ENCODE results near the gene MYOZ2.

MYOZ2 gene

DNA sequence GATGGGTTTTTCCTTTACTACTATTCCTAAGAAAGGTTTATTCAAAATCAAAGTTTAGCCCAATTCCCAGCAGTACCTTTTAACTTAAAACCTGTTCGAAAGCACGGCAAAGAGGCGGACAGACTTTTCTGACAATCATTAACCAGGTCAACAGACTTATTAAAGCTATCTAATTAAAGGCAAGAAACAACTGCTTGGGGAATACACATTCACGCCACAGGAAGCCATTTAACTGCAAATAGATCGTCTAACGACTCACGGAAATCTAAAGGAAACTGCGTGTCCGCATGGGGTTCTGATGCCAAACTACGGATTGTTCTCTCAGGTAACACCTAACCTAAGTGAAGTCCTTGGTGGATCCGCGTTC, 76.2 kb downstream of the MYOZ2 start:
- no peak for ATAC-seq
- TF ChIP-seq GLIS3 (CRISPR knock-in tag; IDR thresholded peaks at IDR 0.05) (no peak), PPARA (CRISPR knock-in tag; IDR thresholded peaks at IDR 0.05; ENCODE audit: borderline replicate concordance) (no peak), ZNF70 (CRISPR knock-in tag; IDR thresholded peaks at IDR 0.05) (no peak), ZFP3 (CRISPR knock-in tag; IDR thresholded peaks at IDR 0.05) (no peak), ARNTL (CRISPR knock-in tag; IDR thresholded peaks at IDR 0.05; ENCODE audit: borderline replicate concordance, low read depth) (no peak), TCF4 (CRISPR knock-in tag; IDR thresholded peaks at IDR 0.05; ENCODE audit: borderline replicate concordance) (no peak), ISL1 (CRISPR knock-in tag; IDR thresholded peaks at IDR 0.05) (no peak), ZC3H10 (CRISPR knock-in tag; IDR thresholded peaks at IDR 0.05) (no peak)
- TF ChIP-seq, protein P1, sequence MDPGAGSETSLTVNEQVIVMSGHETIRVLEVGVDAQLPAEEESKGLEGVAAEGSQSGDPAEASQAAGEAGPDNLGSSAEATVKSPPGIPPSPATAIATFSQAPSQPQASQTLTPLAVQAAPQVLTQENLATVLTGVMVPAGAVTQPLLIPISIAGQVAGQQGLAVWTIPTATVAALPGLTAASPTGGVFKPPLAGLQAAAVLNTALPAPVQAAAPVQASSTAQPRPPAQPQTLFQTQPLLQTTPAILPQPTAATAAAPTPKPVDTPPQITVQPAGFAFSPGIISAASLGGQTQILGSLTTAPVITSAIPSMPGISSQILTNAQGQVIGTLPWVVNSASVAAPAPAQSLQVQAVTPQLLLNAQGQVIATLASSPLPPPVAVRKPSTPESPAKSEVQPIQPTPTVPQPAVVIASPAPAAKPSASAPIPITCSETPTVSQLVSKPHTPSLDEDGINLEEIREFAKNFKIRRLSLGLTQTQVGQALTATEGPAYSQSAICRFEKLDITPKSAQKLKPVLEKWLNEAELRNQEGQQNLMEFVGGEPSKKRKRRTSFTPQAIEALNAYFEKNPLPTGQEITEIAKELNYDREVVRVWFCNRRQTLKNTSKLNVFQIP (CRISPR knock-in tag; IDR thresholded peaks at IDR 0.05; ENCODE audit: borderline replicate concordance, low read depth) = no peak

DNA sequence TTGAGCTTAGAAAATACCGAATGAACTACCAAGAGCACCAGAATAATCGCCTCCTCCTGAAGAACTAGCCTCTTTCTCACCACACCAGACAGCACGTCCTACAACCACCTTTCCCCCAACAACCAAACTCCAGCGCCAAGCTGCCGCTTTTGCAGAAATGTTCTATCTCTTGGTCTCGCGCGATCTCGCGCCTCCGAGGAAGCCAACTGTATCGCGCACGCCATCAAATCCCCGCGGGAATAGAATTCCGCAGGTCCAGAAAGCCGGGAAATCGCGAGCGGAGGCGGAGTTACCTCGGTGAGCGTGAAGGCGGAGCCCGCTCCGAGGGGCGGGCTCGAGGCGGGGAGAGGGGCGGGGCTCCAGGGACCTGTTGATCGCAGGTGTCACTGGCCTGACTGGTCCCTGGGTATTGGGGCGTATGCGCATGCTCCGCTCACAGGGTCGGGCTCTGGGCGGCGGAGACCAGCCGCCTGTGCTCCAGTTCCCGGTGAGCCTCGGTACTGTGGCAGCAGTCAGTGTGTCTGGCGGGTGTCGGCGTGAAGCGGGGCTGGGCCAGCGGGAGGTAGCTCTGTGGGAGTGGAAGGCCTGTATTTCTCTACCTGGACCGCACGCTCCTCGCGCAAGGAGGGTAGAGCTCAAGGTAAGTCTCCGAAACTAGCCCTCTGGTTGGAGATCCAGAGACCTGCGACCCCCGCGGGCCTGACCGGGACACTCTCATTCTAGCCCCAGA, 76.8 kb downstream of the MYOZ2 start, which contains the start of gene USP53:
TSS of gene USP53 (plus strand) at position 480 of the 730 bp plus-strand sequence. CDS start 27,047 bp downstream, outside the sequence.
- TF ChIP-seq ZFP3 (CRISPR knock-in tag; IDR thresholded peaks at IDR 0.05) (peak; percentile 22; the same call in 1 of the 2 replicates), GLIS3 (CRISPR knock-in tag; IDR thresholded peaks at IDR 0.05) (0 out of 2 replicates have a peak, but pooled peaks have one; percentile 38), TCF4 (CRISPR knock-in tag; IDR thresholded peaks at IDR 0.05; ENCODE audit: borderline replicate concordance) (no peak), CSDC2 (CRISPR knock-in tag; IDR thresholded peaks at IDR 0.05) (no peak), RARB (CRISPR knock-in tag; IDR thresholded peaks at IDR 0.05) (no peak), PPARA (CRISPR knock-in tag; IDR thresholded peaks at IDR 0.05; ENCODE audit: borderline replicate concordance) (no peak), ARNTL (CRISPR knock-in tag; IDR thresholded peaks at IDR 0.05; ENCODE audit: borderline replicate concordance, low read depth) (no peak), TOX (CRISPR knock-in tag; IDR thresholded peaks at IDR 0.05; ENCODE audit: borderline replicate concordance) (no peak), SNAI2 (CRISPR knock-in tag; IDR thresholded peaks at IDR 0.05) (no peak), BACH2 (CRISPR knock-in tag; IDR thresholded peaks at IDR 0.05; ENCODE audit: borderline replicate concordance) (no peak), ZNF70 (CRISPR knock-in tag; IDR thresholded peaks at IDR 0.05) (no peak), ZC3H10 (CRISPR knock-in tag; IDR thresholded peaks at IDR 0.05) (no peak), OSR1 (CRISPR knock-in tag; IDR thresholded peaks at IDR 0.05) (no peak)
- TF ChIP-seq, protein P2, sequence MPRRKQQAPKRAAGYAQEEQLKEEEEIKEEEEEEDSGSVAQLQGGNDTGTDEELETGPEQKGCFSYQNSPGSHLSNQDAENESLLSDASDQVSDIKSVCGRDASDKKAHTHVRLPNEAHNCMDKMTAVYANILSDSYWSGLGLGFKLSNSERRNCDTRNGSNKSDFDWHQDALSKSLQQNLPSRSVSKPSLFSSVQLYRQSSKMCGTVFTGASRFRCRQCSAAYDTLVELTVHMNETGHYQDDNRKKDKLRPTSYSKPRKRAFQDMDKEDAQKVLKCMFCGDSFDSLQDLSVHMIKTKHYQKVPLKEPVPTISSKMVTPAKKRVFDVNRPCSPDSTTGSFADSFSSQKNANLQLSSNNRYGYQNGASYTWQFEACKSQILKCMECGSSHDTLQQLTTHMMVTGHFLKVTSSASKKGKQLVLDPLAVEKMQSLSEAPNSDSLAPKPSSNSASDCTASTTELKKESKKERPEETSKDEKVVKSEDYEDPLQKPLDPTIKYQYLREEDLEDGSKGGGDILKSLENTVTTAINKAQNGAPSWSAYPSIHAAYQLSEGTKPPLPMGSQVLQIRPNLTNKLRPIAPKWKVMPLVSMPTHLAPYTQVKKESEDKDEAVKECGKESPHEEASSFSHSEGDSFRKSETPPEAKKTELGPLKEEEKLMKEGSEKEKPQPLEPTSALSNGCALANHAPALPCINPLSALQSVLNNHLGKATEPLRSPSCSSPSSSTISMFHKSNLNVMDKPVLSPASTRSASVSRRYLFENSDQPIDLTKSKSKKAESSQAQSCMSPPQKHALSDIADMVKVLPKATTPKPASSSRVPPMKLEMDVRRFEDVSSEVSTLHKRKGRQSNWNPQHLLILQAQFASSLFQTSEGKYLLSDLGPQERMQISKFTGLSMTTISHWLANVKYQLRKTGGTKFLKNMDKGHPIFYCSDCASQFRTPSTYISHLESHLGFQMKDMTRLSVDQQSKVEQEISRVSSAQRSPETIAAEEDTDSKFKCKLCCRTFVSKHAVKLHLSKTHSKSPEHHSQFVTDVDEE (CRISPR knock-in tag; IDR thresholded peaks at IDR 0.05) = 0 out of 2 replicates have a peak, but pooled peaks have one; percentile 33
- TF ChIP-seq, protein P3, sequence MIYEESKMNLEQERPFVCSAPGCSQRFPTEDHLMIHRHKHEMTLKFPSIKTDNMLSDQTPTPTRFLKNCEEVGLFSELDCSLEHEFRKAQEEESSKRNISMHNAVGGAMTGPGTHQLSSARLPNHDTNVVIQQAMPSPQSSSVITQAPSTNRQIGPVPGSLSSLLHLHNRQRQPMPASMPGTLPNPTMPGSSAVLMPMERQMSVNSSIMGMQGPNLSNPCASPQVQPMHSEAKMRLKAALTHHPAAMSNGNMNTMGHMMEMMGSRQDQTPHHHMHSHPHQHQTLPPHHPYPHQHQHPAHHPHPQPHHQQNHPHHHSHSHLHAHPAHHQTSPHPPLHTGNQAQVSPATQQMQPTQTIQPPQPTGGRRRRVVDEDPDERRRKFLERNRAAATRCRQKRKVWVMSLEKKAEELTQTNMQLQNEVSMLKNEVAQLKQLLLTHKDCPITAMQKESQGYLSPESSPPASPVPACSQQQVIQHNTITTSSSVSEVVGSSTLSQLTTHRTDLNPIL (CRISPR knock-in tag; IDR thresholded peaks at IDR 0.05; ENCODE audit: low read depth) = no peak
- peak; percentile 91 for ATAC-seq

DNA sequence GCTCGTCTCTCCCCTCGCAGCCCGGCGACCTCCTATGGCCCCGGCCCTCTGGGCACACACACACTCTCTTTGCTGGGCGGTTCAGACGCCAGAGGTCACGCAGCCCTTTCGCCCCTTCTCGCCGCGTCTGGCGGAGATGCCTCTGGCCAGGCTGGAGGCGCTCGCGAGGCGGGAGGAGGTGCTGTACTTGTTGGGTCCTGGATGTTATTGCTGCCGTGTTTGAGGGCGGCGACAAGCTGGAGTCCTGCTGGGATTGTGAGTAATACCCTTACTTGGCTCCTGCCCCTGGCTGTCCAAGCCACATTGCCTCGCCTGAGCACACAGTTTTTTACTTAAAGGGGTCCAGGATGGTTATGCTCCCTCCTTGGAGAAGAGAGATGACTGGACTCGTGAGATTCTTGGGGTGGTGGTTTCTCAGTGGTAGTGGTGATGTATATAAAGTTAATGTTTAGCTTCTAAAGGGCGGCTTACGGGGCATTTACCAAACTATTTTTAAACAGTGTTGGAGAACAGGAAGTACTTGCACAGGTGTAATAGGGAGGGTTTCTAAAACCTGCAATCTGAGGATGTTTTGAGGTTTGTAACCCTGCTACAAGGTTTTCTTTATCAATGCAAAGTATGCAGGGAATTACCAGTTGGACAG, 77.5 kb downstream of the MYOZ2 start:
- TF ChIP-seq ZNF8 (CRISPR knock-in tag; IDR thresholded peaks at IDR 0.05) = 0 out of 2 replicates have a peak, but pooled peaks have one; percentile 5
- no peak for TF ChIP-seq TCF4 (CRISPR knock-in tag; IDR thresholded peaks at IDR 0.05; ENCODE audit: borderline replicate concordance)
- TF ChIP-seq, protein P2 (CRISPR knock-in tag; IDR thresholded peaks at IDR 0.05) = peak; percentile 10; the same call in 1 of the 2 replicates
- TF ChIP-seq, protein P1 (CRISPR knock-in tag; IDR thresholded peaks at IDR 0.05; ENCODE audit: borderline replicate concordance, low read depth) = no peak
- TF ChIP-seq BACH2 (CRISPR knock-in tag; IDR thresholded peaks at IDR 0.05; ENCODE audit: borderline replicate concordance) = peak; percentile 18; the same call in 1 of the 2 replicates
- peak; percentile 86 for ATAC-seq

All from SK-N-SH treated with all-trans-retinoic acid at 6 μM for 48 hours (cell line).